ENCODE results near the gene TUT7.

TUT7 gene

GRCh38 chr9:86369810-86370209, 15.6 kb upstream of the TUT7 start:
- Histone ChIP-seq H3K9me3 (ENCODE audit: insufficient read depth, low read length) (no peaks in the 10 kb centered on the region), H3F3A (ENCODE audit: insufficient read depth) (no peaks in the 10 kb centered on the region), H3K4me3 (ENCODE audit: insufficient read depth, low read length, poor library complexity, severe bottlenecking) (no peak overlapping the region), H2AFZ (ENCODE audit: low read depth, low read length, severe bottlenecking) (no peak overlapping the region), H3K27ac (ENCODE audit: low read depth, low read length) (no peak overlapping the region), H3K9ac (ENCODE audit: low read length) (no peak overlapping the region), H3K27me3 (ENCODE audit: low read length) (no peaks in the 10 kb centered on the region), H3K36me3 (ENCODE audit: low read length) (no peaks in the 10 kb centered on the region), H4K20me1 (ENCODE audit: low read depth, low read length) (no peaks in the 10 kb centered on the region), H3K4me2 (ENCODE audit: low read depth, low read length, poor library complexity, severe bottlenecking) (no peak overlapping the region), H3K79me2 (ENCODE audit: insufficient read depth, low read length) (no peaks in the 10 kb centered on the region), H3K9me2 (replicated peaks; ENCODE audit: insufficient read depth, low read length) (no peaks in the 10 kb centered on the region)
- TF ChIP-seq EZH2phosphoT487 (conservative IDR thresholded peaks at IDR 0.05; ENCODE audit: low read length) = no peak

GRCh38 chr9:86368871-86369521, 14.8 kb upstream of the TUT7 start:
- Histone ChIP-seq H2AFZ (ENCODE audit: low read depth, low read length, severe bottlenecking) (no peak overlapping the region), H3K27me3 (ENCODE audit: low read length) (no peaks in the 10 kb centered on the region), H3K4me3 (ENCODE audit: insufficient read depth, low read length, poor library complexity, severe bottlenecking) (no peak overlapping the region), H4K20me1 (ENCODE audit: low read depth, low read length) (no peaks in the 10 kb centered on the region), H3K27ac (ENCODE audit: low read depth, low read length) (no peak overlapping the region), H3K9me2 (replicated peaks; ENCODE audit: insufficient read depth, low read length) (no peaks in the 10 kb centered on the region), H3K36me3 (ENCODE audit: low read length) (no peaks in the 10 kb centered on the region), H3K9ac (ENCODE audit: low read length) (no peak overlapping the region), H3K9me3 (ENCODE audit: insufficient read depth, low read length) (no peaks in the 10 kb centered on the region), H3K79me2 (ENCODE audit: insufficient read depth, low read length) (no peaks in the 10 kb centered on the region), H3F3A (ENCODE audit: insufficient read depth) (no peaks in the 10 kb centered on the region), H3K4me2 (ENCODE audit: low read depth, low read length, poor library complexity, severe bottlenecking) (no peak overlapping the region)
- TF ChIP-seq, protein P1, sequence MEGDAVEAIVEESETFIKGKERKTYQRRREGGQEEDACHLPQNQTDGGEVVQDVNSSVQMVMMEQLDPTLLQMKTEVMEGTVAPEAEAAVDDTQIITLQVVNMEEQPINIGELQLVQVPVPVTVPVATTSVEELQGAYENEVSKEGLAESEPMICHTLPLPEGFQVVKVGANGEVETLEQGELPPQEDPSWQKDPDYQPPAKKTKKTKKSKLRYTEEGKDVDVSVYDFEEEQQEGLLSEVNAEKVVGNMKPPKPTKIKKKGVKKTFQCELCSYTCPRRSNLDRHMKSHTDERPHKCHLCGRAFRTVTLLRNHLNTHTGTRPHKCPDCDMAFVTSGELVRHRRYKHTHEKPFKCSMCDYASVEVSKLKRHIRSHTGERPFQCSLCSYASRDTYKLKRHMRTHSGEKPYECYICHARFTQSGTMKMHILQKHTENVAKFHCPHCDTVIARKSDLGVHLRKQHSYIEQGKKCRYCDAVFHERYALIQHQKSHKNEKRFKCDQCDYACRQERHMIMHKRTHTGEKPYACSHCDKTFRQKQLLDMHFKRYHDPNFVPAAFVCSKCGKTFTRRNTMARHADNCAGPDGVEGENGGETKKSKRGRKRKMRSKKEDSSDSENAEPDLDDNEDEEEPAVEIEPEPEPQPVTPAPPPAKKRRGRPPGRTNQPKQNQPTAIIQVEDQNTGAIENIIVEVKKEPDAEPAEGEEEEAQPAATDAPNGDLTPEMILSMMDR (IDR thresholded peaks at IDR 0.05; ENCODE audit: insufficient read depth, low read length, poor library complexity, severe bottlenecking) = no peak
- TF ChIP-seq EZH2phosphoT487 (conservative IDR thresholded peaks at IDR 0.05; ENCODE audit: low read length) = no peak

GRCh38 chr9:86361176-86361575, 7.0 kb upstream of the TUT7 start:
- no peaks in the 10 kb centered on the region for H3F3A ChIP-seq (ENCODE audit: insufficient read depth)
- H3K9me2 ChIP-seq (replicated peaks; ENCODE audit: insufficient read depth, low read length) = no peaks in the 10 kb centered on the region
- no peaks in the 10 kb centered on the region for H3K9me3 ChIP-seq (ENCODE audit: insufficient read depth, low read length)
- H3K27me3 ChIP-seq (ENCODE audit: low read length) = no peaks in the 10 kb centered on the region
- no peaks in the 10 kb centered on the region for H3K36me3 ChIP-seq (ENCODE audit: low read length)
- TF ChIP-seq, protein P1 (IDR thresholded peaks at IDR 0.05; ENCODE audit: insufficient read depth, low read length, poor library complexity, severe bottlenecking) = no peak
- no peak for TF ChIP-seq EZH2phosphoT487 (conservative IDR thresholded peaks at IDR 0.05; ENCODE audit: low read length)
- H3K27ac ChIP-seq (ENCODE audit: low read depth, low read length) = no peak overlapping the region
- no peaks in the 10 kb centered on the region for H3K79me2 ChIP-seq (ENCODE audit: insufficient read depth, low read length)
- H3K4me2 ChIP-seq (ENCODE audit: low read depth, low read length, poor library complexity, severe bottlenecking) = no peak overlapping the region
- H2AFZ ChIP-seq (ENCODE audit: low read depth, low read length, severe bottlenecking) = no peak overlapping the region
- H4K20me1 ChIP-seq (ENCODE audit: low read depth, low read length) = no peaks in the 10 kb centered on the region
- H3K4me3 ChIP-seq (ENCODE audit: insufficient read depth, low read length, poor library complexity, severe bottlenecking) = no peak overlapping the region
- no peak overlapping the region for H3K9ac ChIP-seq (ENCODE audit: low read length)

DNA sequence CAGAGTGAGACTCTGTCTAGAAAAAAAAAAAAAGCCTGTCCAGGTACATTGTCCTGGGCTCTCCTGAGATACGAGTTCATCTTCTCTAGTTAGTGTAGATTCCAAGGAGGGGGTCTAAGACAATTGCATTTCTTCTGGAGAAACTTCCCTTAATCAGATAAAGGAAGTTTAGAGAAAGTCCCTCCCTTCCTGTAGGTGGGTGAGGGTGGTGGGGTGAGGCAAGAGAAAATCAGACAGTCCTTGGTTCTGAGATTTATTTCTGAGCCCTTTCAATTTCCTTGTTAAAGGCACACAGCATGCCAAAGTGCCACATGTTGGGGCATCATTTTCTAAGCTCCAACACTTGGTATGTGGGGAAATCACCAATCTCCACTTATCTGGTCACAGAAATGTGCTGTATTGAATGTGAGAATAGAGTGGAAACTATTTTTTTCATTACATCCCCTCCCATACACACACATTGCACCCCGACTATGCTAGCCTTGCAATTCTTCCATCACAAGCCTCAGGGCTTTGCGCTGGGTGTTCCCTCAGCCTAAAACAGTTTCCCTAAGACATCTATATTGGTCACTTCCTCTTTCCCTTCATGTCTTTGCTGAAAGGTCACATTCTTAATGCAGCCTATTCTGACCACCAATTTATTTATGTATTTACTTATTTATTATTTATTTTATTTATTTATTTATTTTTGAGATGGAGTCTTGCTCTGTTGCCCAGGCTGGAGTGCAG, 5.1 kb upstream of the TUT7 start:
- Histone ChIP-seq H3K9ac (ENCODE audit: low read length) (no peak overlapping the region), H3K9me2 (replicated peaks; ENCODE audit: insufficient read depth, low read length) (no peaks in the 10 kb centered on the region), H3K36me3 (ENCODE audit: low read length) (no peaks in the 10 kb centered on the region), H3K79me2 (ENCODE audit: insufficient read depth, low read length) (no peaks in the 10 kb centered on the region), H3K27me3 (ENCODE audit: low read length) (no peaks in the 10 kb centered on the region), H3K27ac (ENCODE audit: low read depth, low read length) (no peak overlapping the region), H3K4me3 (ENCODE audit: insufficient read depth, low read length, poor library complexity, severe bottlenecking) (no peak overlapping the region), H4K20me1 (ENCODE audit: low read depth, low read length) (no peaks in the 10 kb centered on the region), H2AFZ (ENCODE audit: low read depth, low read length, severe bottlenecking) (no peak overlapping the region), H3K4me2 (ENCODE audit: low read depth, low read length, poor library complexity, severe bottlenecking) (no peak overlapping the region), H3F3A (ENCODE audit: insufficient read depth) (peaks cover 5% of the 10 kb centered on the region; the same call in 1 of the 2 replicates), H3K9me3 (ENCODE audit: insufficient read depth, low read length) (no peaks in the 10 kb centered on the region)
- TF ChIP-seq EZH2phosphoT487 (conservative IDR thresholded peaks at IDR 0.05; ENCODE audit: low read length) = no peak
- TF ChIP-seq, protein P1 (IDR thresholded peaks at IDR 0.05; ENCODE audit: insufficient read depth, low read length, poor library complexity, severe bottlenecking) = no peak

Data from SU-DHL-6 (cell line).